ENCODE measurements around the gene OLFML1. TPM values are rescaled to one million over a fixed set of nuclear protein-coding genes. Genes with fewer than 3 reads are reported as not detected.

OLFML1 gene
- total and polyA plus RNA-seq, 2 of the 8 experiments (the other 6 are each of a cell fraction or from before 2014, with no cell fraction given): 0.24 TPM; not detected in 1

GRCh38 chr11:7469351-7469865 lies 15.9 kb upstream of the OLFML1 start (continued):
- no peak for TF ChIP-seq USF2 (IDR thresholded peaks at IDR 0.05; ENCODE audit: low read length)
- no peak for TF ChIP-seq CHD7 (IDR thresholded peaks at IDR 0.05; ENCODE audit: insufficient replicate concordance, low read length)
- TF ChIP-seq SIX5 (IDR thresholded peaks at IDR 0.05; ENCODE audit: low read depth, low read length): no peak
- no peak for TF ChIP-seq RBBP5 (IDR thresholded peaks at IDR 0.05; ENCODE audit: borderline replicate concordance, low read depth, low read length)
